ENCODE measurements around the gene SHMT1.

The SHMT1 gene

GRCh38 chr17:18364166-18364565 is 816 bp upstream of the SHMT1 start:
- TF ChIP-seq, protein P1, sequence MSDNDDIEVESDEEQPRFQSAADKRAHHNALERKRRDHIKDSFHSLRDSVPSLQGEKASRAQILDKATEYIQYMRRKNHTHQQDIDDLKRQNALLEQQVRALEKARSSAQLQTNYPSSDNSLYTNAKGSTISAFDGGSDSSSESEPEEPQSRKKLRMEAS (IDR thresholded peaks at IDR 0.05; ENCODE audit: low read depth, low read length) = no peak
- no peak for TF ChIP-seq MYC (IDR thresholded peaks at IDR 0.05; ENCODE audit: low read depth, low read length)
- TF ChIP-seq POLR2A (IDR thresholded peaks at IDR 0.05; ENCODE audit: extremely low read depth, insufficient read length) = no peak
- no peak for TF ChIP-seq CTCF (IDR thresholded peaks at IDR 0.05; ENCODE audit: low read depth, low read length)
- no peak overlapping the region for H3K4me3 ChIP-seq (ENCODE audit: low read depth, low read length)
- no peak for DNase-seq (ENCODE audit: low read depth)

DNA sequence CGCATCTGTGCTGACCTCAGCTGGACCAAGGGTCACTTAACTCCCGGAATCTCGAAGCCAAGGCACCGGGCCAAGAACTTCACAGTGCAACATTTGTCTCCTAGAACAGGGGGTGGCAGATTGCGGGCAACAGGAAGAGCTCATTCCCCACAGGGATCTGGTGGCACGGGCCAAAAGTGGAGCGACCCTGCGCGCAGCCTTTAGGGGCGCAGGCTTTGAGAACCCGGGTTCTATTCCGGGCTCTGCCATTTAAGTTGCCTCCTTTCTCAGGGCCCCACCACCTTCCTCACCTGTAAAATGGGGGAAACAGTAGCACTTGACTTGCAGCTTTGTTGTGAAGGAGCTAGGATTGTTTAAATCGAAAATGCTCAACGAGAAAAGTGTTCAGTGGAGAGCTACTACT is 651 bp downstream of the SHMT1 start:
- H3K4me3 ChIP-seq (ENCODE audit: low read depth, low read length) = peak overlapping the region; percentile 91
- TF ChIP-seq POLR2A (IDR thresholded peaks at IDR 0.05; ENCODE audit: extremely low read depth, insufficient read length) = no peak
- peak; percentile 8 for TF ChIP-seq CTCF (IDR thresholded peaks at IDR 0.05; ENCODE audit: low read depth, low read length)
- no peak for TF ChIP-seq MYC (IDR thresholded peaks at IDR 0.05; ENCODE audit: low read depth, low read length)
- TF ChIP-seq, protein P1 (IDR thresholded peaks at IDR 0.05; ENCODE audit: low read depth, low read length) = no peak
- peak; percentile 51 for DNase-seq (ENCODE audit: low read depth)

DNA sequence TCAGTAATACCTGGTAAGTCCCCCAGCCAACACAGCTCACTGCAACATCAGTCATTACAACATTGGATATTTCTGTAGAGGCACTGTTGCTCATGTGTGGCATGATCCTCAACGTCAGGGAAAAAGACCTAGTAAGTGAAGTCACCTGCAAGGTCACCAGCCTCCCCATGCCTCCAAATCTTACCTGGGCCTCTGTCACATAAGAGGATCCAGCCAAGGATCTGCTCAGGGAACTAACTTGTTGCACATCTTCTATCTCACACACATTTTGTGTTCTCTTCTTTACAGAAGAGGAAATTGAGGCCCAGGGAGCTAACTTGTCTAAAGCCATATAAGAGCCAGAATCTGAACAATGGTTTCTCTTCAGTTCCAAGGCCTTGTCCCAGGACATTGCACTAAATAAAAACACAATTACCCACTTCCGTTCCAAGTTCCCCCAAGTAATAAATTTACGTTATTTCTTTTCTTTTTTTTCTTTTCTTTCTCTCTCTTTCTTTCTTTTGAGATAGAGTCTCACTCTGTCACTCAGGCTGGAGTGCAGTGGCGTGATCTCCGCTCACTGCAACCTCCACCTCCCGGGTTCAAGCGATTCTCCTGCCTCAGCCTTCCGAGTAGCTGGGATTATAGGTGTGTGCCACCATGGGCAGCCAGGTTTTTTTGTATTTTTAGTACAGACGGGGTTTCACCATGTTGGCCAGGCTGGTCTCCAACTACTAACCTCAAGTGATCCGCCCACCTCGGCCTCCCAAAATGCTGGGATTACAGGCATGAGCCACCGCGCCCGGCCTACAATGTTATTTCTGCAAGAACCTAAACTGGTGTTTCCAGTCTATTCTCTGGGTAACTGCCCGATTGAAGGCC is 1.3 kb downstream of the SHMT1 start:
- DNase-seq (ENCODE audit: low read depth) = no peak
- no peak for TF ChIP-seq CTCF (IDR thresholded peaks at IDR 0.05; ENCODE audit: low read depth, low read length)
- H3K4me3 ChIP-seq (ENCODE audit: low read depth, low read length) = peak overlapping the region; percentile 91

DNA sequence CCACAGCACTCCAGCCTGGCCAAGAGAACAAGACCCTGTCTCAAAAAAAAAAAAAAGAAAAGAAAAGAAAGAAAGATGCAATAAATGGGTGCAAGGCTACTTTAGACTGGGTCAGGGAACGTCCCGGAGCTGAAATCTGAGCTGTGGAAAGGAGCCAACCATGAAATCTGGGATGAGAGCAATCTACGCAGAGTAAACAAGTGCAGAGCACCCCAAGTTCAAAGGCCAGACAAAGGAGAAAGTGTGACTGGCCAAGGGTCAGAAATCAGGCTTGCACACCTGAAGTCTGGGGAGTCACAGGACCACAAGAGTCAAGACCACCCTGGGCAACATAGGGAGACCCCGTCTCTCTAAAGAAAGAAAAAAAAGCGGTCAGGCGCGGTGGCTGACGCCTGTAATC is 2.8 kb downstream of the SHMT1 start:
- no peak overlapping the region for H3K4me3 ChIP-seq (ENCODE audit: low read depth, low read length)
- no peak for DNase-seq (ENCODE audit: low read depth)
- no peak for TF ChIP-seq POLR2A (IDR thresholded peaks at IDR 0.05; ENCODE audit: extremely low read depth, insufficient read length)

- peak; percentile 32 for DNase-seq (ENCODE audit: low read depth)
- H3K4me3 ChIP-seq (ENCODE audit: low read depth, low read length) = no peak overlapping the region
- TF ChIP-seq POLR2A (IDR thresholded peaks at IDR 0.05; ENCODE audit: extremely low read depth, insufficient read length) = no peak
- no peak for TF ChIP-seq MYC (IDR thresholded peaks at IDR 0.05; ENCODE audit: low read depth, low read length)
- TF ChIP-seq, protein P1 (IDR thresholded peaks at IDR 0.05; ENCODE audit: low read depth, low read length) = no peak
- TF ChIP-seq CTCF (IDR thresholded peaks at IDR 0.05; ENCODE audit: low read depth, low read length) = no peak
These were observed 6.7 kb downstream of the SHMT1 start for GRCh38 chr17:18356624-18357023.

GRCh38 chr17:18353541-18353940 is 9.8 kb downstream of the SHMT1 start:
- DNase-seq (ENCODE audit: low read depth) = no peak
- TF ChIP-seq POLR2A (IDR thresholded peaks at IDR 0.05; ENCODE audit: extremely low read depth, insufficient read length) (no peak), MYC (IDR thresholded peaks at IDR 0.05; ENCODE audit: low read depth, low read length) (no peak), CTCF (IDR thresholded peaks at IDR 0.05; ENCODE audit: low read depth, low read length) (no peak)
- TF ChIP-seq, protein P1 (IDR thresholded peaks at IDR 0.05; ENCODE audit: low read depth, low read length) = no peak
- no peak overlapping the region for H3K4me3 ChIP-seq (ENCODE audit: low read depth, low read length)

Data from NB4 (cell line).